Astrocyte of the spinal cord (primary cell): ENCODE measurements around the gene ZNF813.

ENCODE experiments used
- DNase-seq: peaks from one replicate; pipeline ENCODE4 v3.0.0; 2011; ENCODE audit warnings: low read depth, low spot score
- H3K4me3 ChIP-seq: 2 replicates; pipeline ENCODE4 v1.5.1; 2011; ENCODE audit warnings: low read depth, mild to moderate bottlenecking, low read length, moderate library complexity
- in situ Hi-C: cut with HindIII; loops from 2 replicates; pipeline ENCODE4 v1.10.0; 2017; ENCODE audit warnings: low sequenced_read_pairs
- TF ChIP-seq, protein P1 (sequence below): IDR thresholded peaks from 2 replicates; pipeline ENCODE4 v1.5.1; 2012; ENCODE audit warnings: low read depth, mild to moderate bottlenecking, low read length, inconsistent platforms

ZNF813 gene

DNA sequence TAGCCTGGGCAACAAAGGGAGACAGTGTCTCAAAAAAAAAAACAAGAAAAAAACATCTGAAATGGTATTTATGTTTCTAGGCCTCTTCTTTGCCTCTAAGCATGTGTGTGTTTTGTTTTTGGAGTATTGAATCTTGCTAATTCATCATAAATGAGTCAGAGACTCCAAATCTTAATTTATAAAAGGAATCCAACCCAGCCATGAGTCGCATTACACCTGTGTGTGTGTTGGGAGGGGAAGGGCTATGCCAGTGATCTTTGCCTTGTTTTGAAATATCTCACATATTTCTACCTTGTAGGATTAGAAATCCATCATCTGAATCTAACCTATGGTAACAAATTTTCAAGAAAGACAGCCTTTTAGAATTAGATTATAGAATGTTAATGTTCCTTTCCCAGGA lies 74.4 kb downstream of the ZNF813 start:
- no peak overlapping the region for H3K4me3 ChIP-seq
- in situ Hi-C loops = no loop called here
- TF ChIP-seq, protein P1, sequence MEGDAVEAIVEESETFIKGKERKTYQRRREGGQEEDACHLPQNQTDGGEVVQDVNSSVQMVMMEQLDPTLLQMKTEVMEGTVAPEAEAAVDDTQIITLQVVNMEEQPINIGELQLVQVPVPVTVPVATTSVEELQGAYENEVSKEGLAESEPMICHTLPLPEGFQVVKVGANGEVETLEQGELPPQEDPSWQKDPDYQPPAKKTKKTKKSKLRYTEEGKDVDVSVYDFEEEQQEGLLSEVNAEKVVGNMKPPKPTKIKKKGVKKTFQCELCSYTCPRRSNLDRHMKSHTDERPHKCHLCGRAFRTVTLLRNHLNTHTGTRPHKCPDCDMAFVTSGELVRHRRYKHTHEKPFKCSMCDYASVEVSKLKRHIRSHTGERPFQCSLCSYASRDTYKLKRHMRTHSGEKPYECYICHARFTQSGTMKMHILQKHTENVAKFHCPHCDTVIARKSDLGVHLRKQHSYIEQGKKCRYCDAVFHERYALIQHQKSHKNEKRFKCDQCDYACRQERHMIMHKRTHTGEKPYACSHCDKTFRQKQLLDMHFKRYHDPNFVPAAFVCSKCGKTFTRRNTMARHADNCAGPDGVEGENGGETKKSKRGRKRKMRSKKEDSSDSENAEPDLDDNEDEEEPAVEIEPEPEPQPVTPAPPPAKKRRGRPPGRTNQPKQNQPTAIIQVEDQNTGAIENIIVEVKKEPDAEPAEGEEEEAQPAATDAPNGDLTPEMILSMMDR = no peak
- no peak for DNase-seq

DNA sequence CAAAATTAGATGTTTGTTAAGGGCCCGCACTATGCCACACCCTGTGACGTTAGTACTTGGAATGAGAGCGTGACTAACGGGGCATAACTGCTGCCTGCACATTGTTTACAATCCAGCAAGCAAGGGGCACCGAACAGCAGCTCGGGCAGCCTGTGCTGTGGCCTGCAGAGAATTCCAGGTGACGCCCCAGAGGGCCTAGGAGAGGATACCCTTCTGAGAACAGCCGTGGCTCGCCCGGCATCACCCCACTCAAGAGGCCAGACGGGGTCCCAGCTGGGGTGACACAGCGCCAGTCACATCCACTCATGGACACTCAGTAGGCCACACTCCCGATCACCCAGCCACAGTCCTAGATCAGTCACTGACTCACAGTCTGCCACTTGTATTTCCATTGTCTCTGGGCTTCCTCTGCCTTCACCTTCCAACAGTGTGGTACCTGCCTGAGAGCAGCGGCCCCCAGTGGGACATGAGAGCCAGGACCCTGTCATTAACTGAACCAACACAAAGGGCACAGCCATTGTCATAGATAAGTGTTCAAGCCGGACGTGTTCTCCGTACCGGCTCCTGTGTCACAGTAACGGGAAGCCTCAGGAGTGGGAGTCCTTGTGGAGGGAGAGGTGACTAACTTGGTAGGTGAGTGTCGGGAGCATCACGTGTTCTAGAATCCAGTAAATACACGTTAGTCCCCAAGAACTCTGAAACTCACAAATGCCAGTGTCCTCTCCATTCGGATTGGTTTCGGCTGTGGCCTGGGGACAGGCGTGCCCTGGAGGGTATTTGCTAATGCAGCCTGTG lies 77.9 kb downstream of the ZNF813 start:
- TF ChIP-seq, protein P1 = no peak
- in situ Hi-C loops = no loop called here
- H3K4me3 ChIP-seq = no peak overlapping the region
- DNase-seq = peak; percentile 75
